ENCODE measurements around the gene CDK5R1. TPM values are rescaled to one million over a fixed set of nuclear protein-coding genes. Genes with fewer than 3 reads are reported as not detected.

Gene CDK5R1
- total RNA-seq, 1 donor, result 0.86 TPM

DNA sequence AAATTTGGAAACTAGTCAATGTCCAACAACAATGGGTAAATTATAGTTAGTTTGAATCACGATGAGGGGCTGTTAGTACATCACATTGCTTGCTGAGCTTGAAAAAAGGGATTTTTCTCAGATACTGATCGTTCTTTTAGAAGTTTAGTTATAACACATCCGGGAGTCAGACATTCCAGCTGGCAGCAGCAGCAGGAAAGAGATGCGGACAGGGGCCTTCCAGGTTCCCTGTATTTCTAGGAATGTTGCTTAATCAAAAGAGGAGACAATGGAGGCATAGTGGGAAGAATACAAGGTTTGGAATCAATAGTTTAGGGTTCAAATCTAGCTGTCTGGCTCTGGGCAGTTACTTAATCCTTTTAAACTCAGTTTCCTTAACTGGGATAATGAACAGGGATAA, 27.8 kb downstream of the CDK5R1 start:
- TF ChIP-seq, protein P1, sequence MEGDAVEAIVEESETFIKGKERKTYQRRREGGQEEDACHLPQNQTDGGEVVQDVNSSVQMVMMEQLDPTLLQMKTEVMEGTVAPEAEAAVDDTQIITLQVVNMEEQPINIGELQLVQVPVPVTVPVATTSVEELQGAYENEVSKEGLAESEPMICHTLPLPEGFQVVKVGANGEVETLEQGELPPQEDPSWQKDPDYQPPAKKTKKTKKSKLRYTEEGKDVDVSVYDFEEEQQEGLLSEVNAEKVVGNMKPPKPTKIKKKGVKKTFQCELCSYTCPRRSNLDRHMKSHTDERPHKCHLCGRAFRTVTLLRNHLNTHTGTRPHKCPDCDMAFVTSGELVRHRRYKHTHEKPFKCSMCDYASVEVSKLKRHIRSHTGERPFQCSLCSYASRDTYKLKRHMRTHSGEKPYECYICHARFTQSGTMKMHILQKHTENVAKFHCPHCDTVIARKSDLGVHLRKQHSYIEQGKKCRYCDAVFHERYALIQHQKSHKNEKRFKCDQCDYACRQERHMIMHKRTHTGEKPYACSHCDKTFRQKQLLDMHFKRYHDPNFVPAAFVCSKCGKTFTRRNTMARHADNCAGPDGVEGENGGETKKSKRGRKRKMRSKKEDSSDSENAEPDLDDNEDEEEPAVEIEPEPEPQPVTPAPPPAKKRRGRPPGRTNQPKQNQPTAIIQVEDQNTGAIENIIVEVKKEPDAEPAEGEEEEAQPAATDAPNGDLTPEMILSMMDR (IDR thresholded peaks at IDR 0.05; ENCODE audit: insufficient read depth, low read depth, low read length), result no peak
- DNase-seq (ENCODE audit: low read depth), result no peak

DNA sequence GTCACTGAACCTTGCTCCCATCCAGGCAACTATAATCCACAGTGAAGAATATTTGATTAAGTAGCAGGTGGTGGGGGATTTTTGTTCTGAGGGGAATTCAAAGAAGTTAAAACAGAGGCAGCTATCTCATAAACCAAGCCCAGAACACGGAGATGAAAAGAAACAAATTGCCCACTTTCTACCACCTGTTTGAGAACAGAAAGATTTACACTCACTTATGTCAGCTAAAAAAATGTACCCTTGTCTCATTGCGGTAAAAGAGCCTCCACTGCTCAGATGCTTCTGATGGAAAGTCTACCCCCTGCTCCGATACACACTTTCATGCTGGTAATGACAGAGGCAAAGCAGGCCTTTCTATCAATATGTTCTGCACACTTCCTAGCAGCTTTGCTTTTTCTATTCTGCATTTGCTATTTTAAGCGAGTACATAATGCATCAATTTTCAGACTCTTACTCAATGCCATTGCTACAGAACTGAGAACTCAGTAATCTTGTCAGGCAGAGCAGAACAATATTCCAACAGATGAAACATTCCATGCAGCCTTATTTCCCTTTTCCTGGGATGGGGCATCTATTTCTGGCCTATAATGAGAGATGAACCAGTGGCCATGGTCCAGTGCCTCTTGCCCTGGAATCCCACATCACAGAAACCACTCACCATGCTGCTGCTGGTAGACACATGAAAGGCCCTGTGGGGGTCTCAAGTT, 29.0 kb downstream of the CDK5R1 start:
- no peak overlapping the region for H3K4me3 ChIP-seq (ENCODE audit: low read depth, low read length)
- TF ChIP-seq, protein P1 (IDR thresholded peaks at IDR 0.05; ENCODE audit: insufficient read depth, low read depth, low read length), result no peak
- DNase-seq (ENCODE audit: low read depth), result no peak

More for the DNA sequence above, 27.8 kb downstream of the CDK5R1 start:
- no peak overlapping the region for H3K4me3 ChIP-seq (ENCODE audit: low read depth, low read length)

DNA sequence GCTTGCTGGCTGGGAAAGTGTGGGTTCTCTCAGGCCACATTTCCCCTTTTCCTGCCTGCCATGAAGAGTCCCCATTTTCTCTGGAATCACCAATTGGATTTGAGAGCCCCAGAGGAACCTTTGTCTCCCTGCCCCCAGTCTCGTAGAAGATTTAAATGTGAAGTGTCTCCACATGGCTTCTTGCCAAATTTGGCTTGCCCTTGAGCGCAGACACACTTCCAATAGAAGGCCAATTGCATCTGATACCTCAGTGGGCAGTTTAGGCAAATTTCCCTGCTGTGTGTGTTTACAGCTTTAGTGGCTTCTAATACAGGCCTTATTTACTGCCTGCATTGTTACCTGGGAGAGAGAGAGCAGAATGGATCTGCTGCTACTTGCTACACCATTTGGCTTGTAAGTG, 29.7 kb downstream of the CDK5R1 start:
- no peak for DNase-seq (ENCODE audit: low read depth)
- TF ChIP-seq, protein P1 (IDR thresholded peaks at IDR 0.05; ENCODE audit: insufficient read depth, low read depth, low read length), result no peak
- H3K4me3 ChIP-seq (ENCODE audit: low read depth, low read length), result no peak overlapping the region

GRCh38 chr17:32516940-32517701, 30.3 kb downstream of the CDK5R1 start:
- no peak overlapping the region for H3K4me3 ChIP-seq (ENCODE audit: low read depth, low read length)
- DNase-seq (ENCODE audit: low read depth), result no peak
- TF ChIP-seq, protein P1 (IDR thresholded peaks at IDR 0.05; ENCODE audit: insufficient read depth, low read depth, low read length), result no peak

DNA sequence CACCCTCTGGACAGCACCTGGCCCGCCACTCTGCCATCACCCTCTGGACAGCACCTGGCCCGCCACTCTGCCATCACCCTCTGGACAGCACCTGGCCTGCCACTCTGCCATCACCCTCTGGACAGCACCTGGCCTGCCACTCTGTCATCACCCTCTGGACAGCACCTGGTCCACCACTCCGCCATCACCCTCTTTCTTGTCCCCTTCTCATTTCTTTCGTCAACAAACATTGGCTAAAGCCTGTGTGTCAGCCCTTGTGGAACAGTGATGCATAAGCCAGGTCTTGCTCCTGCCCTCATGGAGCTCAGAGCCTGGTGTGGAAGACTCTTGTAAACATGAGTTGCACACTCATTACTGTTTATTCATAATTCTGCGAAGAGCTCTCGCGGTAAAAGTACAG, 31.2 kb downstream of the CDK5R1 start:
- no peak for DNase-seq (ENCODE audit: low read depth)
- H3K4me3 ChIP-seq (ENCODE audit: low read depth, low read length), result no peak overlapping the region
- TF ChIP-seq, protein P1 (IDR thresholded peaks at IDR 0.05; ENCODE audit: insufficient read depth, low read depth, low read length), result no peak

- TF ChIP-seq, protein P1 (IDR thresholded peaks at IDR 0.05; ENCODE audit: insufficient read depth, low read depth, low read length), result no peak
- H3K4me3 ChIP-seq (ENCODE audit: low read depth, low read length), result peak overlapping the region; percentile 49
- no peak for DNase-seq (ENCODE audit: low read depth)
These were observed 31.9 kb downstream of the CDK5R1 start for GRCh38 chr17:32518646-32519227.
